Measurements from ENCODE around the gene DOCK3. TPM values are rescaled to one million over a fixed set of nuclear protein-coding genes. Genes with fewer than 3 reads are reported as not detected.
"Not testable (repeated sequence)": the region's sequence is repeated elsewhere in the genome, so short reads cannot be mapped to it uniquely, and the experiment has no call there.

Gene DOCK3
- total RNA-seq, 1 donor from 2014 or later: 1.3 TPM

GRCh38 chr3:50649451-50649931, 25.2 kb upstream of the DOCK3 start:
- DNase-seq (ENCODE audit: low read depth): peak; percentile 45

- no peak for DNase-seq (ENCODE audit: low read depth)
Observed at GRCh38 chr3:50650018-50650417, 24.7 kb upstream of the DOCK3 start.

GRCh38 chr3:50651445-50651844, 23.3 kb upstream of the DOCK3 start:
- no peak for DNase-seq (ENCODE audit: low read depth)

GRCh38 chr3:50651920-50652529, 22.7 kb upstream of the DOCK3 start:
- no peak for DNase-seq (ENCODE audit: low read depth)

- no peak for DNase-seq (ENCODE audit: low read depth)
Observed at GRCh38 chr3:50652709-50653108, 22.0 kb upstream of the DOCK3 start.

- no peak for DNase-seq (ENCODE audit: low read depth)
Observed at GRCh38 chr3:50653937-50654595, 20.7 kb upstream of the DOCK3 start.

GRCh38 chr3:50655009-50655830, 19.5 kb upstream of the DOCK3 start:
- peak; percentile 37 for DNase-seq (ENCODE audit: low read depth)

GRCh38 chr3:50656417-50657195, 18.1 kb upstream of the DOCK3 start:
- DNase-seq (ENCODE audit: low read depth): no peak

GRCh38 chr3:50657407-50657806, 17.3 kb upstream of the DOCK3 start:
- no peak for DNase-seq (ENCODE audit: low read depth)

GRCh38 chr3:50657816-50658215, 16.9 kb upstream of the DOCK3 start:
- DNase-seq (ENCODE audit: low read depth): no peak

GRCh38 chr3:50658416-50658815, 16.3 kb upstream of the DOCK3 start:
- DNase-seq (ENCODE audit: low read depth): no peak

GRCh38 chr3:50658831-50659230, 15.9 kb upstream of the DOCK3 start:
- DNase-seq (ENCODE audit: low read depth): no peak

- no peak for DNase-seq (ENCODE audit: low read depth)
Observed at GRCh38 chr3:50660386-50660785, 14.3 kb upstream of the DOCK3 start.

- DNase-seq (ENCODE audit: low read depth): no peak
Observed at GRCh38 chr3:50661321-50661837, 13.3 kb upstream of the DOCK3 start.

- no peak for DNase-seq (ENCODE audit: low read depth)
Observed at GRCh38 chr3:50662408-50662807, 12.3 kb upstream of the DOCK3 start.

- no peak for DNase-seq (ENCODE audit: low read depth)
Observed at GRCh38 chr3:50665081-50665840, 9.5 kb upstream of the DOCK3 start.

GRCh38 chr3:50665841-50666115, 8.9 kb upstream of the DOCK3 start:
- DNase-seq (ENCODE audit: low read depth): not testable (repeated sequence)

GRCh38 chr3:50666837-50667236, 7.9 kb upstream of the DOCK3 start:
- no peak for DNase-seq (ENCODE audit: low read depth)

- peak; percentile 82 for DNase-seq (ENCODE audit: low read depth)
Observed at GRCh38 chr3:50671331-50671730, 3.4 kb upstream of the DOCK3 start.

- no peak for DNase-seq (ENCODE audit: low read depth)
Observed at GRCh38 chr3:50672656-50673055, 2.1 kb upstream of the DOCK3 start.

GRCh38 chr3:50673931-50674330, 796 bp upstream of the DOCK3 start:
- no peak for DNase-seq (ENCODE audit: low read depth)
